AML-193 (cell line): Measurements from ENCODE around the gene CNTNAP2.
"Not testable (repeated sequence)": the region's sequence is repeated elsewhere in the genome, so short reads cannot be mapped to it uniquely, and the experiment has no call there.

ENCODE experiments used
- DNase-seq, 2 experiments: peaks; one replicate each; lab custom pipeline; 2025; lab: John Stamatoyannopoulos, UW

Gene CNTNAP2

GRCh38 chr7:148262721-148263229 lies 2146.2 kb downstream of the CNTNAP2 start:
- peak in 1 of 2 experiments; percentile 13 for DNase-seq

GRCh38 chr7:148264933-148265557 lies 2148.4 kb downstream of the CNTNAP2 start:
- peak; percentile 15 to 43 for DNase-seq

GRCh38 chr7:148265896-148266295 lies 2149.3 kb downstream of the CNTNAP2 start:
- DNase-seq, result no peak

- DNase-seq, result no peak
Measured at GRCh38 chr7:148266795-148267194, 2150.2 kb downstream of the CNTNAP2 start.

GRCh38 chr7:148270576-148270975 lies 2154.0 kb downstream of the CNTNAP2 start:
- no peak for DNase-seq

GRCh38 chr7:148274118-148274517 lies 2157.5 kb downstream of the CNTNAP2 start:
- DNase-seq, result no peak

GRCh38 chr7:148275359-148275890 lies 2158.8 kb downstream of the CNTNAP2 start:
- no peak for DNase-seq

GRCh38 chr7:148276314-148277041 lies 2159.9 kb downstream of the CNTNAP2 start:
- DNase-seq, result no peak

GRCh38 chr7:148277042-148277660 lies 2160.6 kb downstream of the CNTNAP2 start:
- DNase-seq, result no peak

- no peak for DNase-seq
Measured at GRCh38 chr7:148286150-148286549, 2169.5 kb downstream of the CNTNAP2 start.

GRCh38 chr7:148287538-148287937 lies 2170.9 kb downstream of the CNTNAP2 start:
- no peak for DNase-seq

GRCh38 chr7:148288592-148289151 lies 2172.1 kb downstream of the CNTNAP2 start:
- no peak for DNase-seq

- no peak for DNase-seq
Measured at GRCh38 chr7:148289630-148290029, 2173.0 kb downstream of the CNTNAP2 start.

- DNase-seq, result no peak
Measured at GRCh38 chr7:148290538-148290937, 2173.9 kb downstream of the CNTNAP2 start.

- DNase-seq, result no peak
Measured at GRCh38 chr7:148291799-148292198, 2175.2 kb downstream of the CNTNAP2 start.

- DNase-seq, result no peak
Measured at GRCh38 chr7:148296994-148297644, 2180.5 kb downstream of the CNTNAP2 start.

- DNase-seq, result not testable (repeated sequence)
Measured at GRCh38 chr7:148298768-148299167, 2182.2 kb downstream of the CNTNAP2 start.

GRCh38 chr7:148299350-148300276 lies 2183.0 kb downstream of the CNTNAP2 start:
- no peak for DNase-seq

- not testable (repeated sequence) for DNase-seq
Measured at GRCh38 chr7:148302436-148302835, 2185.8 kb downstream of the CNTNAP2 start.

GRCh38 chr7:148303295-148304082 lies 2186.9 kb downstream of the CNTNAP2 start:
- DNase-seq, result no peak
